Osteoblast (primary cell): Measurements from ENCODE around the gene SP7. TPM values are rescaled to one million over a fixed set of nuclear protein-coding genes. Genes with fewer than 3 reads are reported as not detected.

Experiments used
- DNase-seq: peaks from one replicate; pipeline ENCODE4 v3.0.0; 2011; ENCODE audit warnings: low spot score, mixed read lengths; ENCODE audit not compliant: insufficient read length; ENCODE audit errors: missing footprints
- H2AFZ ChIP-seq: 2 replicates; pipeline ENCODE4 v1.6.0; 2011; ENCODE audit warnings: mild to moderate bottlenecking, low read length
- H3K27ac ChIP-seq: 2 replicates; pipeline ENCODE4 v1.5.1; 2011; ENCODE audit warnings: mild to moderate bottlenecking, low read depth, low read length, moderate library complexity
- H3K27me3 ChIP-seq: 2 replicates; pipeline ENCODE4 v1.6.0; 2012; ENCODE audit warnings: mild to moderate bottlenecking, control low read depth, inconsistent platforms, low read length, moderate library complexity; ENCODE audit not compliant: insufficient read depth
- H3K36me3 ChIP-seq: 2 replicates; pipeline ENCODE4 v1.5.1; 2011; ENCODE audit warnings: mild to moderate bottlenecking, low read length, control low read depth, moderate library complexity; ENCODE audit not compliant: insufficient read depth
- H3K4me1 ChIP-seq: 2 replicates; pipeline ENCODE4 v1.5.1; 2011; ENCODE audit warnings: mild to moderate bottlenecking, low read length, control low read depth, moderate library complexity; ENCODE audit not compliant: insufficient read depth
- H3K4me2 ChIP-seq: 2 replicates; pipeline ENCODE4 v1.6.0; 2011; ENCODE audit warnings: mild to moderate bottlenecking, low read length; ENCODE audit not compliant: insufficient read depth
- H3K4me3 ChIP-seq: fragments of 200-600 bp; sonication (generic); 3 replicates; pipeline ENCODE4 v1.5.1; 2012; ENCODE audit warnings: mild to moderate bottlenecking, low read length, inconsistent platforms; ENCODE audit not compliant: insufficient read depth
- H3K79me2 ChIP-seq: 2 replicates; pipeline ENCODE4 v1.6.0; 2012; ENCODE audit warnings: mild to moderate bottlenecking, low read length, control low read depth, inconsistent platforms; ENCODE audit not compliant: insufficient read depth
- H3K9me3 ChIP-seq: 2 replicates; pipeline ENCODE4 v1.5.1; 2011; ENCODE audit warnings: low read depth, low read length, control low read depth
- H4K20me1 ChIP-seq: 2 replicates; pipeline ENCODE4 v1.6.0; 2012; ENCODE audit warnings: mild to moderate bottlenecking, low read length, control low read depth; ENCODE audit not compliant: insufficient read depth
- CTCF ChIP-seq: IDR thresholded peaks from 2 replicates; pipeline ENCODE4 v1.5.1; 2011; ENCODE audit warnings: mild to moderate bottlenecking, low read depth, low read length, moderate library complexity; ENCODE audit errors: extremely low read depth
- total RNA-seq: library from RNA; depleted of rRNA; stranded (reverse); fragments of >200 nt; gene quantifications from 2 replicates; pipeline ENCODE4 v1.2.3, GENCODE V29; 2012

The SP7 gene
- total RNA-seq, 1 donor: not detected

- Histone ChIP-seq H3K79me2 (peaks cover 17% of the 10 kb centered on the region), H3K9me3 (no peaks in the 10 kb centered on the region), H3K27me3 (no peaks in the 10 kb centered on the region), H2AFZ (peak overlapping the region; percentile 98), H4K20me1 (no peaks in the 10 kb centered on the region), H3K4me1 (peaks cover 21% of the 10 kb centered on the region), H3K4me3 (peak overlapping the region; percentile 96), H3K27ac (peak overlapping the region; percentile 92), H3K36me3 (peaks cover 6% of the 10 kb centered on the region), H3K4me2 (peak overlapping the region; percentile 95)
- DNase-seq: peak; percentile 62
- no peak for TF ChIP-seq CTCF
Observed at GRCh38 chr12:53320352-53321195, 15.6 kb downstream of the SP7 start.

DNA sequence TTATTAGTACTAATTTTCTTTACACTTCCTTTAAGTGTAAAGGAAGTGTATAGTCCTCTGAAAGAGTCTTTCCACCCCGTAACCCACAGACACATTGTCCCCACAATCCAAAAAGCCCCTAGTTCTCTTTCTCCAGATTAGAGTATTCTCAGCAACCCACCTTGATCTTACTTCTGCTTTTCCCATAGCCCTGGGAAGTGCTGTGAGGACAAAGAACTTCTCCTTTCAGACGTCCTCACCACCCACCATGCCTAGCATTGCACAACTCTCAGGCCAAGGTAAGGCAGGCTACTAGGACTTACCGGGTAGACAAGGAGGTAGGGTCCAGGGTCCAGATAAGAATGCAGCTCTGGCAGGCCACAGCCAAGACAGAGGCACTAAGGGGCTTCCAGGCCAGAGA lies 22.2 kb downstream of the SP7 start:
- Histone ChIP-seq H3K4me3 (no peak overlapping the region), H3K4me2 (no peak overlapping the region), H3K79me2 (peaks cover 5% of the 10 kb centered on the region), H3K36me3 (peaks cover 41% of the 10 kb centered on the region), H3K9me3 (no peaks in the 10 kb centered on the region), H4K20me1 (no peaks in the 10 kb centered on the region), H2AFZ (no peak overlapping the region), H3K4me1 (no peaks in the 10 kb centered on the region), H3K27me3 (no peaks in the 10 kb centered on the region), H3K27ac (no peak overlapping the region)
- no peak for DNase-seq
- no peak for TF ChIP-seq CTCF

DNA sequence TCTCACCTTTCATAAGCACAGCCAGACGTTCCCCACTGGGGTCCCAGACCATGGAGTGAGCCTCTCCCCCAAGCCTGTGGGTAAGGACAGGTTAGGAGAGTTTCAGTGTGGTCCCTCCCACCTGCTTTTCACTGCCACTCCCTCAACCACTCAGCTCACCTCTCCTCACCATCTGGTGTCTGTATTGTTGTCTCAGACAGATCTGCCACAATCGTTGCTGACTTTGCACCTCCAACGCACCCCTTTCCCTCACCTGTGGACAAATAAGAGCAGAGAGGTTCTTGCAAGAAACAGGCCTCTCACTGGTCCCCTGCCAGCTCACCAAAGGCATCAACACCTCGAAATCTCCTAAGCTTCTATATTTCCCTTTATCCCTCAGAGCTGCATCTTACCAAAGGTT lies 27.9 kb downstream of the SP7 start:
- Histone ChIP-seq H3K79me2 (peaks cover 19% of the 10 kb centered on the region), H3K27me3 (no peaks in the 10 kb centered on the region), H3K4me3 (no peak overlapping the region), H3K27ac (no peak overlapping the region), H4K20me1 (peaks cover 3% of the 10 kb centered on the region), H2AFZ (no peak overlapping the region), H3K4me2 (no peak overlapping the region), H3K9me3 (no peaks in the 10 kb centered on the region), H3K4me1 (no peaks in the 10 kb centered on the region), H3K36me3 (peaks cover 65% of the 10 kb centered on the region)
- no peak for DNase-seq
- TF ChIP-seq CTCF: no peak

DNA sequence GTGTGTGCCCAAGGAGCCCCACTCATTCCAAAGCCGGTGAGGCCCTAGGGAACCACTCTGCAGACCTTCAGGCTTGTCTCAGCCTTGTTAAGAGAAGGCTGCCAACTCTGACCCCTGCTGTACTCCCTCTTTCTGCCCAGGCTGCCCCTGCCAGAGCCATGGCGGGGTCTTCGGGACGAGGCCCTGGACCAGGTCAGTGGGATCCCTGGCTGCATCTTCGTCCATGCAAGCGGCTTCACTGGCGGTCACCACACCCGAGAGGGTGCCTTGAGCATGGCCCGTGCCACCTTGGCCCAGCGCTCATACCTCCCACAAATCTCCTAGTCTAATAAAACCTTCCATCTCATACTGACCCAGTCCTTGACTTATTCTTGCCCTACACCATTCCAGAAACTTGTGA lies 29.3 kb downstream of the SP7 start:
- no peak for TF ChIP-seq CTCF
- H3K4me3 ChIP-seq: no peak overlapping the region
- H3K36me3 ChIP-seq: peaks cover 79% of the 10 kb centered on the region
- DNase-seq: no peak
- no peak overlapping the region for H2AFZ ChIP-seq
- H3K27ac ChIP-seq: no peak overlapping the region
- H3K27me3 ChIP-seq: no peaks in the 10 kb centered on the region
- no peak overlapping the region for H3K4me2 ChIP-seq
- peaks cover 33% of the 10 kb centered on the region for H3K79me2 ChIP-seq
- no peaks in the 10 kb centered on the region for H3K4me1 ChIP-seq
- H3K9me3 ChIP-seq: no peaks in the 10 kb centered on the region
- H4K20me1 ChIP-seq: peaks cover 3% of the 10 kb centered on the region
